GM12874 (cell line): Measurements from ENCODE around the gene PARD6B.

Experiments used
- CTCF ChIP-seq: IDR thresholded peaks from 2 replicates; pipeline ENCODE4 v1.5.1; 2011; ENCODE audit warnings: low read depth, mild to moderate bottlenecking, control low read depth, low read length, moderate library complexity; ENCODE audit not compliant: insufficient read depth

PARD6B gene

GRCh38 chr20:50728981-50729874, 2.2 kb upstream of the PARD6B start:
- TF ChIP-seq CTCF = no peak

GRCh38 chr20:50729901-50730764, 1.2 kb upstream of the PARD6B start:
- TF ChIP-seq CTCF = no peak

DNA sequence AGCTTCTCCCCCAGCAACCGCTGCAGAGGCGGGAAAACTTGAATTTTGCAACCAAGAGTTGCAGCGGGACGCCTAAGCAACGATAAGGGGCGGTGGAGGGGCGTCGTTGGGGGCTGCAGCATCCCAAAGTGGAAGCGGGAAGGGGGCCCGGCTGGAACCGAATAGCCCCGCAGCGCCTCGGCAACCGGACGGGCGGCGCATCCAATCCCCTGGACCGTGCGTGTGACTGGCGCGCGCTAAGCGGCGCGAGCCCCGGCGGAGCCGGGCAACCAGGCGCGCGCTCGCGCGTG, 670 bp upstream of the PARD6B start:
- no peak for TF ChIP-seq CTCF

- TF ChIP-seq CTCF = no peak
Observed at GRCh38 chr20:50731930-50732690, 730 bp downstream of the PARD6B start.

DNA sequence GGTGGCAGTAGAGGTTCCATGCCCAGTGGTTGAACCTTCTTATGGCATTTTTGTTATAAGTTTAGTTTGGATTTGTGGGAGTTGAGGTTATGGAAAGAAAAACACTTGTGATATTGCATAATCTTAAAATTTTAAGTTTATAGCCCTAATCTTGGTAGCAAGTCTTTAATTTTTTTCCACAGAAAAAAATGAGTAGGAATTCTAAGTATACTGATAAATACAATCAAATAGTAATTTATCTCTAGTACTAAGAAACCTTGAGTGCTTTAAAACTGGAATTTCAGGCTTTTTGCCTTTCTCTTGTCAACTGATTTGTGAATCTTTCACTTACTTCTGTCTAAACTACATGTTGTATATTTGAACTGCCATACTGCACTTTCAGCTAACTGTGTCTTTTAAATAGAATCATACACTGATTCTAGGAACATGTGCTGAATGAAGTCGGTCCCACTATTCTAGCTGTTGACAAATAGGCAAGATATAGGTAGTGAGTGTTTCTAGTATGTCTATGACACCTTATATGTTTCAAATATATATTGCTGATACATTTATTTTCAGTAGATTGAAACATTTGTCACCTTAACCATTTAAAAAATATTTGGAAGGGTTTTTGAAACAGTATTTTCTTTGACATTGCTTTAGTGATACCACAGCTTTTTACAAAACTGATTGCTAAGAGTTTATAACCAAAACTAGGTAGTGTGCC, 2.4 kb downstream of the PARD6B start:
- TF ChIP-seq CTCF = no peak

- TF ChIP-seq CTCF = no peak
Observed at GRCh38 chr20:50734730-50735679, 3.6 kb downstream of the PARD6B start.
